Prostate gland (tissue), 2 donors: ENCODE data around the gene FASN. TPM values are rescaled to one million over a fixed set of nuclear protein-coding genes. Genes with fewer than 3 reads are reported as not detected.

Experiments used
- DNase-seq: peaks from one replicate; pipeline ENCODE4 v3.0.0-alpha.2; 2019; ENCODE audit warnings: low spot score
- H3K27ac ChIP-seq, 2 donors: fragments of 200-600 bp; sonication (generic); 2 replicates each; pipeline ENCODE4 v1.5.1; 2017 to 2019
- H3K27me3 ChIP-seq: fragments of 200-600 bp; sonication (generic); replicated peaks from 2 replicates; pipeline ENCODE4 v1.5.1; 2019; ENCODE audit not compliant: insufficient read depth
- H3K36me3 ChIP-seq, 2 donors: fragments of 200-600 bp; sonication (generic); 1 replicate in 1 of 2; 2 replicates in 1 of 2; pipeline versions ENCODE4 v1.5.1 to v1.8.1; 2017 to 2019
- H3K4me1 ChIP-seq: fragments of 200-600 bp; sonication (generic); replicated peaks from 2 replicates; pipeline ENCODE4 v1.5.1; 2019
- H3K4me3 ChIP-seq, 2 donors: fragments of 200-600 bp; sonication (generic); 2 replicates each; pipeline ENCODE4 v1.5.1; 2017 to 2019
- H3K9me3 ChIP-seq: fragments of 200-600 bp; sonication (generic); 2 replicates; pipeline ENCODE4 v1.5.1; 2017
- POLR2A ChIP-seq: fragments of 450-650 bp; IDR thresholded peaks from one replicate; pipeline ENCODE4 v1.6.1; 2016; ENCODE audit warnings: antibody characterized with exemption, mild to moderate bottlenecking
- POLR2AphosphoS5 ChIP-seq: sonication (generic); formaldehyde crosslinking; IDR thresholded peaks from one replicate; pipeline ENCODE4 v1.6.1; 2017; ENCODE audit warnings: antibody characterized with exemption
- WGBS: methylation state at CpG from one replicate; pipeline ENCODE4 v1.1.5; 2018; 5-methylcytosine and 5-hydroxymethylcytosine counted together
- intact Hi-C: fragments of 100-400 bp; cut with DNase I; formaldehyde crosslinking; loops from one replicate; pipeline ENCODE4 v1.14.2; 2022
- total RNA-seq, 2 donors: library from RNA; depleted of rRNA; stranded (reverse); fragments of >200 nt; gene quantifications; one replicate each; pipeline ENCODE4 v1.1.0, GENCODE V29; 2016
- TF ChIP-seq, protein P1 (sequence below), 4 experiments: fragments of 200-600 bp in 2 of 4; fragments of 450-650 bp in 2 of 4; sonication (generic) in 2 of 4; IDR thresholded peaks; 1 replicate in 3 of 4; 2 replicates in 1 of 4; pipeline ENCODE4 v1.5.1; 2016 to 2019; ENCODE audit warnings: antibody characterized with exemption in 4 of 4, mild to moderate bottlenecking in 2 of 4, moderate library complexity in 2 of 4

Gene FASN
- total RNA-seq, 2 donors from 2014 or later, result 192 to 388 TPM

DNA sequence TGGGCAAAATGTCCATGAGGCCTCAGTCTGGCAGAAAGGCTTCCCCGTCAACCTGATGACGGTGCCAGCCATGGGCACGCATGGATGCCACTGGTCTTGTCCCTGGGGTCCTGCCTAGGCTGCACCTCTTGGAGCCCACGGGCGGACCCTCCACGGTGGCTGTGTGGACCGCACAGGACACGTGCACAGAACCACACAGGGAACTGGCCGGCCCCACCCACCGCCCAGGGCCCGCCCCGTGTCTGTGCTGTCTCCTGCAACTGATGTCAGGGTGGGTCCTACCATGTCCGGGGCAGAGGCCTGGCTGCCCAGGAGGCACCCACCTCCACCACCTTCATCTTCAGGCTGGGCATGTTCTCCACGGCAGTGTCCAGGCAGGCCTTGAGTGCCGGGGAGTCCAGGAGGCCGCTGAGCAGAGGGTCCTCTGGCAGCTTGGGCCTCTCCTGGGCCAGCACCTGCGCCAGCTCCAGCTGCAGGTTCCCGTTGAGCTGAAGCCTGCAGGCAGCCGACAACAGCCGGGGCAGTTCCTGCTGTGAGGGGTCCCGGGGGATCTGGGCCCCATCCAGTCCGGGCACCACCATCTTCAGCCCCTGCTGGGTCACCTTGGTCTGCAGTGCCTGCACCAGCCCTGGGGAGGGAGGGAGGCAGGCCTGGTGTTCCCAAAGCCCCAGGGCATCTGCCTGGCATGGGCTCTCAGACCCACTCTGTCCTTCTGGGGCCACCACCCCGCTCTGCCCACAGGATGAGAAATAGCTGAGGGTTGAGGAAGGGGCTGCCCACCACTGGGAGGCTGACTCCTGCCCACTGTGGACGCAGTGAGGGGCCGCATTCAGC lies 11.9 kb downstream of the FASN start:
- Histone ChIP-seq H3K36me3 (peaks cover 92 to 95% of the 10 kb centered on the region in 2 donors), H3K27ac (no peak overlapping the region), H3K9me3 (no peaks in the 10 kb centered on the region), H3K4me1 (no peaks in the 10 kb centered on the region), H3K27me3 (no peaks in the 10 kb centered on the region), H3K4me3 (no peak overlapping the region)
- intact Hi-C loops, result no loop called here
- TF ChIP-seq POLR2AphosphoS5 (no peak), POLR2A (no peak)
- TF ChIP-seq, protein P1, sequence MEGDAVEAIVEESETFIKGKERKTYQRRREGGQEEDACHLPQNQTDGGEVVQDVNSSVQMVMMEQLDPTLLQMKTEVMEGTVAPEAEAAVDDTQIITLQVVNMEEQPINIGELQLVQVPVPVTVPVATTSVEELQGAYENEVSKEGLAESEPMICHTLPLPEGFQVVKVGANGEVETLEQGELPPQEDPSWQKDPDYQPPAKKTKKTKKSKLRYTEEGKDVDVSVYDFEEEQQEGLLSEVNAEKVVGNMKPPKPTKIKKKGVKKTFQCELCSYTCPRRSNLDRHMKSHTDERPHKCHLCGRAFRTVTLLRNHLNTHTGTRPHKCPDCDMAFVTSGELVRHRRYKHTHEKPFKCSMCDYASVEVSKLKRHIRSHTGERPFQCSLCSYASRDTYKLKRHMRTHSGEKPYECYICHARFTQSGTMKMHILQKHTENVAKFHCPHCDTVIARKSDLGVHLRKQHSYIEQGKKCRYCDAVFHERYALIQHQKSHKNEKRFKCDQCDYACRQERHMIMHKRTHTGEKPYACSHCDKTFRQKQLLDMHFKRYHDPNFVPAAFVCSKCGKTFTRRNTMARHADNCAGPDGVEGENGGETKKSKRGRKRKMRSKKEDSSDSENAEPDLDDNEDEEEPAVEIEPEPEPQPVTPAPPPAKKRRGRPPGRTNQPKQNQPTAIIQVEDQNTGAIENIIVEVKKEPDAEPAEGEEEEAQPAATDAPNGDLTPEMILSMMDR (IDR thresholded peaks at IDR 0.05), result no peak
- DNase-seq, result no peak
- 89% methylated on average over 18 of the region's 25 CpGs for WGBS

DNA sequence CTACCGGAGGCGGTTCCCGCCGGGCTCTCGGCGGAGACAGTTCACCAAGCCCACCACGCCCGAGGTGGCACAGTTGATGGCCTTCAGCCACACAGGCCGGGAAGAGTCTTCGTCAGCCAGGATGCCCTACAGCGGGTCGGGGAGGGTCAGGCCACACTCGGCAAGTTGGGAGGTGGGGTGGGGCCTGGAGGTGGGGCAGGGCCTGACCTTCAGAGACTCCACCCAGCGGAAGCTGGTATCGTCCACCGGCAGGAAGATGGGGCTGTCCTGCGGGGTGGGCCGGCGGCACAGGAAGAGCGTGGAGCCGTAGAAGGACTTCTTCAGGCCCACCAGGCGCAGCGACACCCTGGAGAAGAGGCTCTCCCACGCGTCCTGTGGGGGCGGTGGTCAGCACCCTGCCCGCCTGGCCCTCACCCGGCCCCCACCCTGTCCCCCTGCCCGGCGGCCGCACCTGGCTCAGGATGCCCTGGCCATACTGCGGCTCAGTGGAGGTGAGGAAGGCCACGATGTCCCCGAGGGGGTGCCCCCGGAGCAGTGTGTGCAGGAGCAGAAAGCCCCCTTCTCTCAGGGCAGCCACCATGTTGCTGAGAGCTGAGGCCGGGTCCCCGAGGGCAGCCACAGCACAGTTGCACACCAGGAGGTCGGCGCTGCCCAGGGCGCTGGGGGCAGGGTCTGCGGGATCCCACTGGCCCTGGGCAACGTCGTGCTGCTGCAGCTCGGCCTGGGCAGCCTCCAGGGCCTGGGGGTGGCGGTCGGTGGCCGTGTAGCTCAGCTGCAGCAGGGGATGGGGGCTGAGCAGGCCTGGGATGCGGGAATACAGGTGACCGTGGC lies 12.8 kb downstream of the FASN start:
- Histone ChIP-seq H3K4me1 (no peaks in the 10 kb centered on the region), H3K36me3 (peaks cover 91 to 95% of the 10 kb centered on the region in 2 donors), H3K9me3 (no peaks in the 10 kb centered on the region), H3K4me3 (no peak overlapping the region), H3K27me3 (no peaks in the 10 kb centered on the region), H3K27ac (no peak overlapping the region)
- DNase-seq, result no peak
- 86% methylated on average over 38 of the region's 49 CpGs for WGBS
- TF ChIP-seq POLR2AphosphoS5 (no peak), POLR2A (no peak)
- TF ChIP-seq, protein P1 (IDR thresholded peaks at IDR 0.05), result no peak
- intact Hi-C loops, result no loop called here

DNA sequence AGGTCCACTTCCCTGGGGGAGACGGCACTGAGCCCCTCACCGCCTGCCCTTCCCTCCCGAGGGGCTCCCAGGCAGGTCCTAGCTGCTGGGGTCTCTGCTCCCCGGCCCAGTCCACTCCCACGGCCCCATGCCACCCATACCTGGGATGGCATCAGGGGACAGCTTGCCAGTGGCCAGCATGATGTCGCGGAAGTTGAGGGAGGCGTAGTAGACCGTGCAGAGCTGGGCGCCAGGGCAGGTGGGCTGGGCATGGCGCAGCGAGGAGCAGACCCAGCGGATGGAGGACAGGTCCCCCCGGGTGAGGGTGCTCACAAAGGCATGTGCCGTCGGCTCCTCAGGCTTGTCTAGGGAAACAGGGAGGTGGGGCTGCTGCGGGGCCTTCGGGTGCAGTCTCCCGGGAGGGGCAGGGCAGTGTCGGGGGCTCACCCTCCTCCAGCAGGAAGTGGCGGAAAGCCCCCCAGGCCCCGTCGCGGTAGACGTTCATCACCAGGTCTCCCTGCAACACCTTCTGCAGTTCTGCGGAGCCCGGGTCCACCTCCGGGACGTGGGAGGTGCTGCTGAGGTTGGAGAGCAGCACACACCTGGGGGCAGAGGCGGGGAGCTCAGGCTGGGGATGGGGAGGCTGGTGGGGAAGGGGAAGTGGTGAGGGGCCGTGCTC lies 13.5 kb downstream of the FASN start:
- peaks cover 85 to 90% of the 10 kb centered on the region in 2 donors for H3K36me3 ChIP-seq
- TF ChIP-seq POLR2AphosphoS5 (no peak), POLR2A (no peak)
- TF ChIP-seq, protein P1 (IDR thresholded peaks at IDR 0.05), result no peak
- no peaks in the 10 kb centered on the region for H3K4me1 ChIP-seq
- H3K27ac ChIP-seq, result no peak overlapping the region
- intact Hi-C loops, result no loop called here
- no peaks in the 10 kb centered on the region for H3K27me3 ChIP-seq
- H3K4me3 ChIP-seq, result no peak overlapping the region
- WGBS, result 87% methylated on average over 30 of the region's 31 CpGs
- no peaks in the 10 kb centered on the region for H3K9me3 ChIP-seq
- no peak for DNase-seq

DNA sequence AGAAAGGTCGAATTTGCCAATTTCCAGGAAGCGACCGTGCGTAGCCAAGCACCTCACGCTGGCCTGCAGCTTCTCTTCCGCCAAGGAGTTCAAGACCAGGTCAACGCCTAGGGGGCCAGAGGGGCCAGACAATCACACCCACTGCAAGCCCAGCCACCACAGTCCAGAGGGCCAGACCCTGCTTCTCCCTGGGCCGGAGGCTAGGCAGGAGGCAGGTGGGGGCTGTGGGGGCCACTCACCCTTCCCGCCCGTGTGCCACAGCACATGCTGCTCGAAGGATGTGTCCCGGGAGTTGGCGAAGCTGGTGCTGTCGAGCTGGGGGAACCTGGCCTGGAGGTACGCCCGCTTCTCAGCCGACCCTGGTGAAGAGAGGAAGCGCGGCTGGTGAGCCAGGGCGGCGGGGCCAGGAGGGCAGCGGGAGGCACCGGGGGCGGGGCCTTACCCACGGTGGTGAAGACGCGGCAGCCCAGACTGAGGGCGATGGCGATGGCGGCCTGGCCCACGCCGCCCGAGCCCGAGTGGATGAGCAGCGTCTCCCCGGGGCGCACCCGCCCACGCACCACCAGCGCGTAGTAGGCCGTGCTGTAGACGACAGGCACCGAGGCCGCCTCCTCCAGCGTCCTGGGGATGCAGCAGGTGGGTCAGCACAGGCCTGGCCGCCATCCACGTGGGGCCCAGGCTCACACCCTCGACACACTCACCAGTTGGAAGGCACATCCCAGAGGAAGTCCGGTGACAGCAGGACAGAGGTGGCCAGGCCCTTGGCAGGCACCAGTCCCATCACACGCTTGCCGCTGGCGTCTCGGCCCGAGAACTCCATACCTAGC lies 14.3 kb downstream of the FASN start:
- no peak overlapping the region for H3K4me3 ChIP-seq
- H3K27me3 ChIP-seq, result no peaks in the 10 kb centered on the region
- H3K36me3 ChIP-seq, result peaks cover 77 to 83% of the 10 kb centered on the region in 2 donors
- no peak overlapping the region for H3K27ac ChIP-seq
- TF ChIP-seq, protein P1 (IDR thresholded peaks at IDR 0.05), result no peak
- TF ChIP-seq POLR2A (no peak), POLR2AphosphoS5 (no peak)
- intact Hi-C loops, result no loop called here
- no peak for DNase-seq
- no peaks in the 10 kb centered on the region for H3K9me3 ChIP-seq
- no peaks in the 10 kb centered on the region for H3K4me1 ChIP-seq
- 89% methylated on average over 47 of the region's 55 CpGs for WGBS
